Keratinocyte (primary cell): ENCODE data around the gene NUP98. TPM values are rescaled to one million over a fixed set of nuclear protein-coding genes. Genes with fewer than 3 reads are reported as not detected.
A peak's percentile ranks its signal among the peaks of the same experiment; 100 is the strongest.

Source experiments
- DNase-seq: peaks from one replicate; pipeline ENCODE4 v3.0.0-alpha.2; 2011; ENCODE audit warnings: low read depth, missing footprints, low spot score
- FAIRE-seq: peaks from 2 replicates; lab custom pipeline; 2011; peaks lifted over from hg19 to GRCh38; lab: Jason Lieb, UNC
- H2AFZ ChIP-seq: 2 replicates; pipeline ENCODE4 v1.6.0; 2012; ENCODE audit warnings: low read length, control low read depth, inconsistent platforms; ENCODE audit not compliant: control insufficient read depth
- H3K27ac ChIP-seq: 2 replicates; pipeline ENCODE4 v1.5.1; 2011; ENCODE audit warnings: low read length; ENCODE audit not compliant: control insufficient read depth, insufficient read depth
- H3K27me3 ChIP-seq: 3 replicates; pipeline ENCODE4 v1.6.0; 2011; ENCODE audit warnings: low read length; ENCODE audit not compliant: control insufficient read depth, insufficient read depth; ENCODE audit errors: extremely low read depth
- H3K36me3 ChIP-seq, 2 experiments: 2 replicates in 1 of 2; 3 replicates in 1 of 2; pipeline ENCODE4 v1.5.1; 2011; ENCODE audit warnings: low read length in 2 of 2, mild to moderate bottlenecking in 1 of 2; ENCODE audit not compliant: control insufficient read depth in 2 of 2, insufficient read depth in 2 of 2; ENCODE audit errors: extremely low read depth in 1 of 2
- H3K4me1 ChIP-seq: 3 replicates; pipeline ENCODE4 v1.5.1; 2011; ENCODE audit warnings: low read length; ENCODE audit not compliant: control insufficient read depth, insufficient read depth; ENCODE audit errors: extremely low read depth
- H3K4me2 ChIP-seq: 3 replicates; pipeline ENCODE4 v1.6.0; 2011; ENCODE audit warnings: low read depth, low read length; ENCODE audit not compliant: control insufficient read depth, insufficient read depth; ENCODE audit errors: extremely low read depth
- H3K4me3 ChIP-seq, 3 experiments: fragments of 200-600 bp in 1 of 3; sonication (generic) in 1 of 3; 2 replicates in 2 of 3; 3 replicates in 1 of 3; pipeline ENCODE4 v1.5.1; 2011 to 2016; ENCODE audit warnings: low read length in 3 of 3, mild to moderate bottlenecking in 3 of 3, control low read depth in 2 of 3, inconsistent platforms in 1 of 3, low read depth in 1 of 3, mixed read lengths in 1 of 3, mixed run types in 1 of 3, moderate library complexity in 1 of 3; ENCODE audit not compliant: control insufficient read depth in 2 of 3, insufficient read depth in 2 of 3; ENCODE audit errors: extremely low read depth in 1 of 3
- H3K79me2 ChIP-seq: 2 replicates; pipeline ENCODE4 v1.6.0; 2012; ENCODE audit warnings: low read length; ENCODE audit not compliant: control insufficient read depth, insufficient read depth
- H3K9ac ChIP-seq: 3 replicates; pipeline ENCODE4 v1.6.0; 2011; ENCODE audit warnings: low read length; ENCODE audit not compliant: control insufficient read depth, insufficient read depth; ENCODE audit errors: extremely low read depth
- H3K9me1 ChIP-seq: 3 replicates; pipeline ENCODE4 v1.6.0; 2011; ENCODE audit warnings: low read length; ENCODE audit not compliant: control insufficient read depth, insufficient read depth; ENCODE audit errors: extremely low read depth
- H3K9me3 ChIP-seq: 2 replicates; pipeline ENCODE4 v1.5.1; 2012; ENCODE audit warnings: low read depth, low read length; ENCODE audit not compliant: control insufficient read depth
- H4K20me1 ChIP-seq: 3 replicates; pipeline ENCODE4 v1.6.0; 2011; ENCODE audit warnings: low read length; ENCODE audit not compliant: control insufficient read depth, insufficient read depth; ENCODE audit errors: extremely low read depth
- EZH2 ChIP-seq: IDR thresholded peaks from one replicate; pipeline ENCODE4 v1.6.1; 2012; ENCODE audit warnings: inconsistent platforms, mild to moderate bottlenecking, low read length, moderate library complexity
- dilution Hi-C: fragments of 300-500 bp; cut with MboI; formaldehyde crosslinking; loops from one replicate; pipeline ENCODE4 v1.7.0; 2020; ENCODE audit warnings: low sequenced_read_pairs; ENCODE audit not compliant: extremely low pct_ligation_motif_present
- polyA plus RNA-seq, 5 experiments: library from polyadenylated mRNA; depleted of rRNA in 3 of 5; stranded (reverse) in 3 of 5; stranded (forward) in 1 of 5; unstranded in 1 of 5; fragments of >200 nt; gene quantifications; 1 replicate in 1 of 5; 2 replicates in 3 of 5; 3 replicates in 1 of 5; pipeline versions ENCODE4 v1.2.1 to v1.2.3, GENCODE V29; 2011 to 2012; ENCODE audit warnings: missing spikeins in 2 of 5, low read depth in 1 of 5, low replicate concordance in 1 of 5
- TF ChIP-seq, protein P1 (sequence below), 3 experiments: IDR thresholded peaks in 1 of 3; conservative IDR thresholded peaks in 1 of 3; optimal IDR thresholded peaks in 1 of 3; 2 replicates in 2 of 3; 3 replicates in 1 of 3; pipeline versions ENCODE3 to v1.5.1; 2011; ENCODE audit warnings: low read length in 3 of 3, mild to moderate bottlenecking in 3 of 3, moderate library complexity in 2 of 3, control low read depth in 1 of 3, inconsistent platforms in 1 of 3; ENCODE audit not compliant: insufficient read depth in 2 of 3; ENCODE audit errors: extremely low read depth in 1 of 3

The NUP98 gene
- polyA plus RNA-seq, 1 donor (not counting 4 experiments of a cell fraction or from before 2014, with no cell fraction given): 66.9 TPM

DNA sequence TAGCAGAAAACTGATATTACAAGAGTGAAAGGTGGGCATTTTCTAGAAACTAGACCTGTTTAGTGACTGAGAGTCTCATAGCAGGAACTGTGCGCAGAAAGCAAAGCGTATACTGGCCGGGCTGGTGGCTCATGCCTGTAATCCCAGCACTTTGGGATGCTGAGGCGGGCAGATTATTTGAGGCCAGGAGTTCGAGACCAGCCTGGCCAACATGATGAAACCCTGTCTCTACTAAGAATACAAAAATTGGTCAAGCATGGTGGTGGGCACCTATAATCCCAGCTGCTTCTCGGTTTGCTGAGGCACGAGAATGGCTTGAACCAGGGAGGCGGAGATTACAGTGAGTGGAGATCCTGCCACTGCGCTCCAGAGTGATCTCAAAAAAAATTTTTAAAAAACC lies 1.8 kb upstream of the NUP98 start:
- peaks cover 34% of the 10 kb centered on the region for H3K79me2 ChIP-seq
- no peak overlapping the region for H3K4me3 ChIP-seq
- no peak overlapping the region for H3K27ac ChIP-seq
- peaks cover 8% of the 10 kb centered on the region for H3K4me1 ChIP-seq
- H4K20me1 ChIP-seq: peaks cover 9% of the 10 kb centered on the region
- H3K9me3 ChIP-seq: no peaks in the 10 kb centered on the region
- TF ChIP-seq, protein P1, sequence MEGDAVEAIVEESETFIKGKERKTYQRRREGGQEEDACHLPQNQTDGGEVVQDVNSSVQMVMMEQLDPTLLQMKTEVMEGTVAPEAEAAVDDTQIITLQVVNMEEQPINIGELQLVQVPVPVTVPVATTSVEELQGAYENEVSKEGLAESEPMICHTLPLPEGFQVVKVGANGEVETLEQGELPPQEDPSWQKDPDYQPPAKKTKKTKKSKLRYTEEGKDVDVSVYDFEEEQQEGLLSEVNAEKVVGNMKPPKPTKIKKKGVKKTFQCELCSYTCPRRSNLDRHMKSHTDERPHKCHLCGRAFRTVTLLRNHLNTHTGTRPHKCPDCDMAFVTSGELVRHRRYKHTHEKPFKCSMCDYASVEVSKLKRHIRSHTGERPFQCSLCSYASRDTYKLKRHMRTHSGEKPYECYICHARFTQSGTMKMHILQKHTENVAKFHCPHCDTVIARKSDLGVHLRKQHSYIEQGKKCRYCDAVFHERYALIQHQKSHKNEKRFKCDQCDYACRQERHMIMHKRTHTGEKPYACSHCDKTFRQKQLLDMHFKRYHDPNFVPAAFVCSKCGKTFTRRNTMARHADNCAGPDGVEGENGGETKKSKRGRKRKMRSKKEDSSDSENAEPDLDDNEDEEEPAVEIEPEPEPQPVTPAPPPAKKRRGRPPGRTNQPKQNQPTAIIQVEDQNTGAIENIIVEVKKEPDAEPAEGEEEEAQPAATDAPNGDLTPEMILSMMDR (optimal IDR thresholded peaks at IDR 0.05 in 1 of 3, IDR thresholded peaks at IDR 0.05 in 1 of 3, conservative IDR thresholded peaks at IDR 0.05 in 1 of 3; ENCODE audit: extremely low read depth in 1 of 3, insufficient read depth in 2 of 3, low read length in 3 of 3): no peak
- no peak for TF ChIP-seq EZH2
- DNase-seq (no peak), FAIRE-seq (no peak)
- H2AFZ ChIP-seq: no peak overlapping the region
- H3K36me3 ChIP-seq: peaks cover 0 to 2% of the 10 kb centered on the region in 2 experiments
- no peak overlapping the region for H3K9ac ChIP-seq
- no peaks in the 10 kb centered on the region for H3K27me3 ChIP-seq
- no peaks in the 10 kb centered on the region for H3K9me1 ChIP-seq
- H3K4me2 ChIP-seq: no peak overlapping the region
- dilution Hi-C loops: no loop called here

DNA sequence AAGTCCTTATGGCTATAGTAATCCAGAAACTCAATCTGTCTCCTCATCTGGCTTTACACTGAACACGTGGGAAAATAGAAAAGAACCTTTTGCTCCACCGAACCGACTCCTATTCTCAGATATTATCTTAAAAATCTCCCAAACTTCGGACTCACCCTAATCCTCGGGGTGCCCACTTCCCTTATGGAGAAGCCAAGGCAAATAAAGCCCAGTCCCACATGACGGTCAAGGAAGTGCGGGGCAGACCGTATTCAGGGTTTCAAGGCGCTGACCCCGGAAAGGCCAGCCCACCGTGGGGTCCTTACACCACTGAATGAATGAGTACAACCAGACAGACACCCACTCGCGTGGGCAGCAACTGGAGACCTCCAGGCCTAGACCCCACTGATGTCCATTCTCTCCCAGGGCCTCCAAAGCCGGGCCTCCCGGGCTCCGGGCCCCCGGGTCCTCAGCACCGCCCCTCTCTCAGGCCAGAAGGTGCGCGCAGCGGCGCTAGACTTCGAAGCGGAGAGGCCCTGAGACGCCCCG lies 489 bp downstream of the NUP98 start:
- Histone ChIP-seq H3K9ac (peak overlapping the region; percentile 95), H3K4me1 (peaks cover 3% of the 10 kb centered on the region), H3K27me3 (no peaks in the 10 kb centered on the region), H3K9me1 (no peaks in the 10 kb centered on the region), H3K27ac (peak overlapping the region; percentile 89), H2AFZ (peak overlapping the region; percentile 47), H3K36me3 (peaks cover 3 to 13% of the 10 kb centered on the region in 2 experiments), H3K79me2 (peaks cover 57% of the 10 kb centered on the region), H3K9me3 (no peaks in the 10 kb centered on the region), H3K4me3 (peak overlapping the region; percentile 84 to 98 (median 96)), H4K20me1 (peaks cover 9% of the 10 kb centered on the region), H3K4me2 (peak overlapping the region; percentile 92)
- no peak for FAIRE-seq
- no peak for DNase-seq
- dilution Hi-C loops: no loop called here
- no peak for TF ChIP-seq EZH2
- TF ChIP-seq, protein P1 (optimal IDR thresholded peaks at IDR 0.05 in 1 of 3, IDR thresholded peaks at IDR 0.05 in 1 of 3, conservative IDR thresholded peaks at IDR 0.05 in 1 of 3; ENCODE audit: extremely low read depth in 1 of 3, insufficient read depth in 2 of 3, low read length in 3 of 3): peak in 1 of 3 experiments; percentile 3
